Neural cell (in vitro differentiated cells): Measurements from ENCODE around the gene HOXD3. TPM values are rescaled to one million over a fixed set of nuclear protein-coding genes. Genes with fewer than 3 reads are reported as not detected.

ENCODE experiments used
- H2AFZ ChIP-seq: fragments of 200-600, 300-800 bp; sonication (generic), shearing (Covaris generic); 2 replicates; pipeline ENCODE4 v1.6.0; 2014; ENCODE audit warnings: low read depth, mild to moderate bottlenecking, antibody characterized with exemption, low read length, moderate library complexity
- H3F3A ChIP-seq: fragments of 200-600 bp; shearing (Covaris generic); 2 replicates; pipeline ENCODE4 v1.6.1; 2016; ENCODE audit warnings: mild to moderate bottlenecking, moderate library complexity, mixed read lengths, antibody characterized with exemption, low read length; ENCODE audit not compliant: insufficient read depth, poor library complexity, severe bottlenecking
- H3K27ac ChIP-seq: fragments of 200-600, 300-800 bp; sonication (generic), shearing (Covaris generic); 2 replicates; pipeline ENCODE4 v1.5.1; 2014; ENCODE audit warnings: mild to moderate bottlenecking, low read length, moderate library complexity
- H3K27me3 ChIP-seq: fragments of 300-800, 200-600 bp; sonication (generic), shearing (Covaris generic); 2 replicates; pipeline ENCODE4 v1.6.0; 2014; ENCODE audit warnings: mild to moderate bottlenecking, low read depth, low read length, moderate library complexity; ENCODE audit not compliant: insufficient read depth
- H3K36me3 ChIP-seq: fragments of 300-800, 200-600 bp; sonication (generic), shearing (Covaris generic); 2 replicates; pipeline ENCODE4 v1.5.1; 2014; ENCODE audit warnings: mild to moderate bottlenecking, antibody characterized with exemption, low read length, moderate library complexity; ENCODE audit not compliant: insufficient read depth
- H3K4me2 ChIP-seq: fragments of 300-800, 200-600 bp; sonication (generic), shearing (Covaris generic); 2 replicates; pipeline ENCODE4 v1.6.0; 2014; ENCODE audit warnings: mild to moderate bottlenecking, low read length
- H3K4me3 ChIP-seq: fragments of 300-800, 200-600 bp; sonication (generic), shearing (Covaris generic); 2 replicates; pipeline ENCODE4 v1.5.1; 2014; ENCODE audit warnings: mild to moderate bottlenecking, low read length, moderate library complexity
- H3K79me2 ChIP-seq: fragments of 200-600 bp; shearing (Covaris generic); replicated peaks from 2 replicates; pipeline ENCODE4 v1.6.0; 2014; ENCODE audit warnings: mild to moderate bottlenecking, low read length, moderate library complexity; ENCODE audit not compliant: insufficient read depth
- H3K9ac ChIP-seq: fragments of 300-800, 200-600 bp; sonication (generic), shearing (Covaris generic); 2 replicates; pipeline ENCODE4 v1.6.1; 2016; ENCODE audit warnings: mild to moderate bottlenecking, low read length, mixed read lengths
- H3K9me2 ChIP-seq: fragments of 200-600 bp; shearing (Covaris generic); 2 replicates; pipeline ENCODE4 v1.6.1; 2016; ENCODE audit warnings: mild to moderate bottlenecking, low read length, mixed read lengths; ENCODE audit not compliant: insufficient read depth
- H3K9me3 ChIP-seq: fragments of 200-600, 300-800 bp; sonication (generic), shearing (Covaris generic); 2 replicates; pipeline ENCODE4 v1.6.1; 2016; ENCODE audit warnings: mild to moderate bottlenecking, mixed run types, low read length, moderate library complexity, mixed read lengths
- H4K20me1 ChIP-seq: fragments of 200-600 bp; shearing (Covaris generic); 2 replicates; pipeline ENCODE4 v1.6.1; 2016; ENCODE audit warnings: mild to moderate bottlenecking, mixed run types; ENCODE audit not compliant: insufficient read depth
- EZH2 ChIP-seq: fragments of 200-600, 300-800 bp; shearing (Covaris generic), sonication (generic); IDR thresholded peaks from 2 replicates; pipeline ENCODE4 v1.6.1; 2014; ENCODE audit warnings: antibody characterized with exemption, low read length, borderline replicate concordance, mild to moderate bottlenecking; ENCODE audit not compliant: insufficient read depth, poor library complexity, severe bottlenecking
- MXI1 ChIP-seq: fragments of 450-650 bp; conservative IDR thresholded peaks from 2 replicates; pipeline ENCODE4 v1.6.1; 2014; ENCODE audit warnings: antibody characterized with exemption, mild to moderate bottlenecking; ENCODE audit not compliant: poor library complexity, severe bottlenecking
- POLR2AphosphoS5 ChIP-seq: IDR thresholded peaks from 2 replicates; pipeline ENCODE4 v1.6.1; 2012
- RAD21 ChIP-seq: fragments of 450-650 bp; conservative IDR thresholded peaks from 2 replicates; pipeline ENCODE4 v1.6.1; 2014; ENCODE audit warnings: antibody characterized with exemption, mild to moderate bottlenecking, moderate library complexity
- SMC3 ChIP-seq: fragments of 450-650 bp; conservative IDR thresholded peaks from 2 replicates; pipeline ENCODE4 v1.6.1; 2014; ENCODE audit warnings: antibody characterized with exemption, mild to moderate bottlenecking, moderate library complexity; ENCODE audit not compliant: poor library complexity
- TAF1 ChIP-seq: IDR thresholded peaks from 2 replicates; pipeline ENCODE4 v1.6.1; 2012; ENCODE audit warnings: low read depth
- polyA plus RNA-seq: library from polyadenylated mRNA; depleted of rRNA; stranded (reverse); fragments of >200 nt; gene quantifications from 2 replicates; pipeline ENCODE4 v1.2.3, GENCODE V29; 2014
- TF ChIP-seq, protein P1 (sequence below): fragments of 450-650 bp; IDR thresholded peaks from 2 replicates; pipeline ENCODE4 v1.5.1; 2014; ENCODE audit warnings: antibody characterized with exemption, mild to moderate bottlenecking, moderate library complexity; ENCODE audit not compliant: poor library complexity, severe bottlenecking
- TF ChIP-seq, protein P2 (sequence below): IDR thresholded peaks from 2 replicates; pipeline ENCODE4 v1.6.1; 2012; ENCODE audit warnings: borderline replicate concordance

Gene HOXD3
- polyA plus RNA-seq, 1 donor from 2014 or later: not detected

DNA sequence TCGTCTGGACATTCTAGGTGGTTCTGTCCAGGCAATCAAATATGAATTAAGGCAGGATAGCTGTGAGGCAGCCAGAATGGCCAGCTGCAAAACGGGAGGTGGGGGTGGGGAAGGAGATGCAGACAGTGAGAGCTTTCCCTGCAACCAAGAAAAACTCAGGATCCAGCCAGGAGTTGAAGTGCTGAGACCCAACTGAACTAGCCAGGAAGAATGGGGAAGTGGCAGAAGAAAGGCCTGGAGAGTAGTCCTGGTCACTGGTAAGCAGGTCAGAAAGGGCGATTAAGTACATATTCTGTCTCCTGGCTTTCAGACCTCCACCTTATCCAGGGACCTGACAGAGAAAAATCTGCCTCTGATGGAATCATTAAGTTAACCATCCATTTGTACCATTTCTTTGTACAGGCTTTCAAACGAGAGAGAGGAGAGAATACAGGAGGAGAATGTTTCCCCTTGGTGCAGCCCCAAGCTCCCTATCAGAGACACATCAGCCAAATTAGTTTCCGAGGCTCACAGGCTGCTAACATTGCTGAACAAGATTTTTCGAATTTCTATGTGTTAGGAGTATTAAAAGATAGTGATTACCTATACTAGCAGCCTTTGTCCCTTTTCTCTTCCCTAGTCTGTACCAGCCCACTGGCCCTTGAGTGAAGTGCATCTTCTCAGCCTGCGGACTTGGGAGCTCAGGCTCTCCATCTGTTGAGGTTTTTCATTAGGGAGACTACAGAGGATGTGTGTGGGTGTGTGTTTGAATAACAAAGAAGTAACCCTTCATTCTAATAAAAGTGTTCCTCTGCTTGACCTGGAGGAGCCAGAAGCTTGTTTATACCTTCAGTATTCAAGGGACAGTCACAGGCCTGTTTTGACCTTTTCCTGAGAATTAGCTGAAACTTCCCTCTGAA, 18.9 kb downstream of the HOXD3 start:
- Histone ChIP-seq H3K27ac (no peak overlapping the region), H3K36me3 (no peaks in the 10 kb centered on the region), H3F3A (no peaks in the 10 kb centered on the region), H4K20me1 (no peaks in the 10 kb centered on the region), H3K9ac (no peak overlapping the region), H3K4me2 (no peak overlapping the region), H3K9me3 (no peaks in the 10 kb centered on the region), H3K9me2 (no peaks in the 10 kb centered on the region), H3K4me3 (no peak overlapping the region), H3K79me2 (no peaks in the 10 kb centered on the region), H3K27me3 (peaks cover 100% of the 10 kb centered on the region), H2AFZ (no peak overlapping the region)
- TF ChIP-seq TAF1 (no peak), EZH2 (no peak), RAD21 (no peak), MXI1 (no peak), POLR2AphosphoS5 (no peak), SMC3 (no peak)
- TF ChIP-seq, protein P1, sequence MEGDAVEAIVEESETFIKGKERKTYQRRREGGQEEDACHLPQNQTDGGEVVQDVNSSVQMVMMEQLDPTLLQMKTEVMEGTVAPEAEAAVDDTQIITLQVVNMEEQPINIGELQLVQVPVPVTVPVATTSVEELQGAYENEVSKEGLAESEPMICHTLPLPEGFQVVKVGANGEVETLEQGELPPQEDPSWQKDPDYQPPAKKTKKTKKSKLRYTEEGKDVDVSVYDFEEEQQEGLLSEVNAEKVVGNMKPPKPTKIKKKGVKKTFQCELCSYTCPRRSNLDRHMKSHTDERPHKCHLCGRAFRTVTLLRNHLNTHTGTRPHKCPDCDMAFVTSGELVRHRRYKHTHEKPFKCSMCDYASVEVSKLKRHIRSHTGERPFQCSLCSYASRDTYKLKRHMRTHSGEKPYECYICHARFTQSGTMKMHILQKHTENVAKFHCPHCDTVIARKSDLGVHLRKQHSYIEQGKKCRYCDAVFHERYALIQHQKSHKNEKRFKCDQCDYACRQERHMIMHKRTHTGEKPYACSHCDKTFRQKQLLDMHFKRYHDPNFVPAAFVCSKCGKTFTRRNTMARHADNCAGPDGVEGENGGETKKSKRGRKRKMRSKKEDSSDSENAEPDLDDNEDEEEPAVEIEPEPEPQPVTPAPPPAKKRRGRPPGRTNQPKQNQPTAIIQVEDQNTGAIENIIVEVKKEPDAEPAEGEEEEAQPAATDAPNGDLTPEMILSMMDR: no peak
- TF ChIP-seq, protein P2, sequence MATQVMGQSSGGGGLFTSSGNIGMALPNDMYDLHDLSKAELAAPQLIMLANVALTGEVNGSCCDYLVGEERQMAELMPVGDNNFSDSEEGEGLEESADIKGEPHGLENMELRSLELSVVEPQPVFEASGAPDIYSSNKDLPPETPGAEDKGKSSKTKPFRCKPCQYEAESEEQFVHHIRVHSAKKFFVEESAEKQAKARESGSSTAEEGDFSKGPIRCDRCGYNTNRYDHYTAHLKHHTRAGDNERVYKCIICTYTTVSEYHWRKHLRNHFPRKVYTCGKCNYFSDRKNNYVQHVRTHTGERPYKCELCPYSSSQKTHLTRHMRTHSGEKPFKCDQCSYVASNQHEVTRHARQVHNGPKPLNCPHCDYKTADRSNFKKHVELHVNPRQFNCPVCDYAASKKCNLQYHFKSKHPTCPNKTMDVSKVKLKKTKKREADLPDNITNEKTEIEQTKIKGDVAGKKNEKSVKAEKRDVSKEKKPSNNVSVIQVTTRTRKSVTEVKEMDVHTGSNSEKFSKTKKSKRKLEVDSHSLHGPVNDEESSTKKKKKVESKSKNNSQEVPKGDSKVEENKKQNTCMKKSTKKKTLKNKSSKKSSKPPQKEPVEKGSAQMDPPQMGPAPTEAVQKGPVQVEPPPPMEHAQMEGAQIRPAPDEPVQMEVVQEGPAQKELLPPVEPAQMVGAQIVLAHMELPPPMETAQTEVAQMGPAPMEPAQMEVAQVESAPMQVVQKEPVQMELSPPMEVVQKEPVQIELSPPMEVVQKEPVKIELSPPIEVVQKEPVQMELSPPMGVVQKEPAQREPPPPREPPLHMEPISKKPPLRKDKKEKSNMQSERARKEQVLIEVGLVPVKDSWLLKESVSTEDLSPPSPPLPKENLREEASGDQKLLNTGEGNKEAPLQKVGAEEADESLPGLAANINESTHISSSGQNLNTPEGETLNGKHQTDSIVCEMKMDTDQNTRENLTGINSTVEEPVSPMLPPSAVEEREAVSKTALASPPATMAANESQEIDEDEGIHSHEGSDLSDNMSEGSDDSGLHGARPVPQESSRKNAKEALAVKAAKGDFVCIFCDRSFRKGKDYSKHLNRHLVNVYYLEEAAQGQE: no peak

DNA sequence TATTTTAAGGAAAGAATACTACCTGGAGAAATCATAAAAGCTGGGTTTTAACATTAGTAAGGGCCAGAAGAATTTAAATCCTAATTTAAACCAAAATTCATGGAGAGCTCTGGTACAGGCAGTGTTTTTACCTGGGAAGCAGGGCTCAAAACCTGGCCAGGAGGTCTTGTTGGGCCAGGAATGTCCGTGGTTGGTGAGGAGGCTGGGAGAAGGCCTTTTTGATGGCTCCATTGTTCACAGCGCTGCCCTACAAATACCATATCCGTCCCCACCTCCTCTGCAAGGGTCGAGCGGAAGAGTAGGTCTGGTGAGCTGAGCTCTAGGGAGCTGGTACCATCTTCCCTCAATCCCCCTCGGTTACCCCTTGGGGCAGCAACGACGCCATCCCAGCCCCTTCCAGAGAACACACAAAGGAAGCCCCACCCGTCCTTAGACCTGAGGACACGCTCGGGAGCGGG, 20.5 kb downstream of the HOXD3 start:
- H3K27me3 ChIP-seq: peaks cover 100% of the 10 kb centered on the region

More for the DNA sequence above, 20.5 kb downstream of the HOXD3 start:
- no peaks in the 10 kb centered on the region for H3F3A ChIP-seq
- no peaks in the 10 kb centered on the region for H4K20me1 ChIP-seq
- peak overlapping the region; percentile 49 for H3K9ac ChIP-seq
- no peaks in the 10 kb centered on the region for H3K9me2 ChIP-seq
- H3K4me3 ChIP-seq: peak overlapping the region; percentile 67
- TF ChIP-seq SMC3 (no peak), POLR2AphosphoS5 (peak; percentile 28)
- H2AFZ ChIP-seq: no peak overlapping the region
- H3K4me2 ChIP-seq: peak overlapping the region; percentile 25
- no peaks in the 10 kb centered on the region for H3K79me2 ChIP-seq
- H3K9me3 ChIP-seq: no peaks in the 10 kb centered on the region
- no peaks in the 10 kb centered on the region for H3K36me3 ChIP-seq
- no peak overlapping the region for H3K27ac ChIP-seq
